Vagina (tissue), 2 donors: ENCODE results near the gene HHATL. TPM values are rescaled to one million over a fixed set of nuclear protein-coding genes. Genes with fewer than 3 reads are reported as not detected.

Experiments used
- DNase-seq, 2 donors: peaks; one replicate each; pipeline ENCODE4 v3.0.0-alpha.2; 2017; ENCODE audit errors: extremely low spot score in 2 of 2
- H3K27ac ChIP-seq: fragments of 200-600 bp; sonication (generic); one replicate; pipeline ENCODE4 v1.5.1; 2019
- H3K27me3 ChIP-seq: fragments of 200-600 bp; sonication (generic); one replicate; pipeline ENCODE4 v1.5.1; 2019
- H3K36me3 ChIP-seq, 2 donors: fragments of 200-600 bp; sonication (generic); one replicate each; pipeline ENCODE4 v1.5.1; 2017 to 2019
- H3K4me1 ChIP-seq: fragments of 200-600 bp; sonication (generic); one replicate; pipeline ENCODE4 v1.5.1; 2019
- H3K4me3 ChIP-seq, 2 donors: fragments of 200-600 bp; sonication (generic); 1 replicate in 1 of 2; 2 replicates in 1 of 2; pipeline ENCODE4 v1.5.1; 2016 to 2019
- H3K9me3 ChIP-seq: fragments of 200-600 bp; sonication (generic); one replicate; pipeline ENCODE4 v1.5.1; 2019
- CTCF ChIP-seq, 3 experiments: fragments of 450-650 bp in 2 of 3; fragments of 200-600 bp in 1 of 3; sonication (generic) in 1 of 3; IDR thresholded peaks; one replicate each; pipeline ENCODE4 v1.5.1; 2017 to 2019; ENCODE audit warnings: antibody characterized with exemption in 3 of 3, mild to moderate bottlenecking in 2 of 3, moderate library complexity in 2 of 3
- POLR2A ChIP-seq, 2 donors: fragments of 450-650 bp; IDR thresholded peaks; one replicate each; pipeline ENCODE4 v1.6.1; 2017; ENCODE audit warnings: antibody characterized with exemption in 2 of 2, mild to moderate bottlenecking in 2 of 2, moderate library complexity in 2 of 2
- POLR2AphosphoS5 ChIP-seq, 2 donors: sonication (generic); formaldehyde crosslinking; IDR thresholded peaks; one replicate each; pipeline ENCODE4 v1.9.0; 2017; ENCODE audit warnings: antibody characterized with exemption in 2 of 2, mild to moderate bottlenecking in 2 of 2, low read depth in 1 of 2; ENCODE audit not compliant: insufficient read depth in 1 of 2
- intact Hi-C: fragments of 100-400 bp; cut with DNase I; formaldehyde crosslinking; loops from one replicate; pipeline ENCODE4 v1.15.1; 2023
- total RNA-seq: library from RNA; depleted of rRNA; stranded (reverse); fragments of >200 nt; gene quantifications from one replicate; pipeline ENCODE4 v1.2.3, GENCODE V29; 2016

The HHATL gene
- total RNA-seq, 1 donor from 2014 or later, result not detected

DNA sequence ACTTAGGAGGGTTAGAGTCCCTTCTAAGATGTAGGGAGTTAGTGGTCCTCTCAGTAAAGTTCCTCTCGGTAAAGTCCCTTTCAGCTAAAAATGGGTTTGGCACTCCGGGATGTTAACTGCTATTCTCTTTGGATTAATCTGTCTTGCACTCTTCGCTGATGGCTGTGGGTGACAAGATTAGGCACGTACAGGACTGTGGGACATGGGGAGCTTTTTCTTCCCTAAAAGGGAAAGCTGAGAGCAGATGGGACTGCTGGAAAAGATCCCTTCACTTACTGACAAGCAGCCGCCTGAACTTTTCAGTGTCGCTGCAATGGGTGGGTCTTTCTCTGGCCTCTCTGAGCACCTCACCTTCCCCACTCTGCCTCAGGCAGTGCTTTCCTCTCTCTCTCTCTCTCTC is 16.4 kb upstream of the HHATL start:
- H3K27me3 ChIP-seq, result no peaks in the 10 kb centered on the region
- H3K4me1 ChIP-seq, result no peaks in the 10 kb centered on the region
- intact Hi-C loops, result no loop called here
- TF ChIP-seq POLR2AphosphoS5 (IDR thresholded peaks at IDR 0.05; ENCODE audit: insufficient read depth in 1 of 2, low read depth in 1 of 2) (no peak), CTCF (IDR thresholded peaks at IDR 0.05) (no peak), POLR2A (IDR thresholded peaks at IDR 0.05) (no peak)
- H3K4me3 ChIP-seq, result no peak overlapping the region
- no peaks in the 10 kb centered on the region for H3K9me3 ChIP-seq
- peak in 1 of 2 donors; percentile 28 for DNase-seq
- H3K27ac ChIP-seq, result no peak overlapping the region
- H3K36me3 ChIP-seq, result no peaks in the 10 kb centered on the region

DNA sequence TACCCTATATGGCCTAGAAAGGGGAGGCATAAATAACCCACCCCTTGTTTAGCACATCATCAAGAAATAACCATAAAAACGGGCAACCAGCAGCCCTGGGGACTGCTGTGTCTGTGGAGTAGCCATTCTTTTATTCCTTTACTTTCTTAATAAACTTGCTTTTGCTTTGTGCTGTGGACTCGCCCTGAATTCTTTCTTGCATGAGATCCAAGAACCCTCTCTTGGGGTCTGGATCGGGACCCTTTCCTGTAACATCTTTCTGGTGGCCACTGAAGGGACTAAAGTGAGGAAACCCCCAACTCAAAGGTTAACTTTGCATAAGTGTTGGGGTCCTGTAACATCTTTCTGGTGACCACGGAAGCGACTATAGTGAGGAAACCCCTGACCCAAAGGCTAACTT is 15.7 kb upstream of the HHATL start:
- Histone ChIP-seq H3K27ac (no peak overlapping the region), H3K4me1 (no peaks in the 10 kb centered on the region), H3K27me3 (no peaks in the 10 kb centered on the region), H3K36me3 (no peaks in the 10 kb centered on the region), H3K9me3 (no peaks in the 10 kb centered on the region), H3K4me3 (no peak overlapping the region)
- TF ChIP-seq POLR2AphosphoS5 (IDR thresholded peaks at IDR 0.05; ENCODE audit: insufficient read depth in 1 of 2, low read depth in 1 of 2) (no peak), POLR2A (IDR thresholded peaks at IDR 0.05) (no peak), CTCF (IDR thresholded peaks at IDR 0.05) (no peak)
- peak in 1 of 2 donors; percentile 55 for DNase-seq
- intact Hi-C loops, result no loop called here

- no peaks in the 10 kb centered on the region for H3K36me3 ChIP-seq
- H3K27ac ChIP-seq, result no peak overlapping the region
- no peak overlapping the region for H3K4me3 ChIP-seq
- H3K9me3 ChIP-seq, result no peaks in the 10 kb centered on the region
- no peaks in the 10 kb centered on the region for H3K4me1 ChIP-seq
- TF ChIP-seq CTCF (IDR thresholded peaks at IDR 0.05), result no peak
- no peak for TF ChIP-seq POLR2A (IDR thresholded peaks at IDR 0.05)
- intact Hi-C loops, result no loop called here
- H3K27me3 ChIP-seq, result no peaks in the 10 kb centered on the region
- no peak for DNase-seq
Measured at GRCh38 chr3:42717306-42717705, 14.7 kb upstream of the HHATL start.

DNA sequence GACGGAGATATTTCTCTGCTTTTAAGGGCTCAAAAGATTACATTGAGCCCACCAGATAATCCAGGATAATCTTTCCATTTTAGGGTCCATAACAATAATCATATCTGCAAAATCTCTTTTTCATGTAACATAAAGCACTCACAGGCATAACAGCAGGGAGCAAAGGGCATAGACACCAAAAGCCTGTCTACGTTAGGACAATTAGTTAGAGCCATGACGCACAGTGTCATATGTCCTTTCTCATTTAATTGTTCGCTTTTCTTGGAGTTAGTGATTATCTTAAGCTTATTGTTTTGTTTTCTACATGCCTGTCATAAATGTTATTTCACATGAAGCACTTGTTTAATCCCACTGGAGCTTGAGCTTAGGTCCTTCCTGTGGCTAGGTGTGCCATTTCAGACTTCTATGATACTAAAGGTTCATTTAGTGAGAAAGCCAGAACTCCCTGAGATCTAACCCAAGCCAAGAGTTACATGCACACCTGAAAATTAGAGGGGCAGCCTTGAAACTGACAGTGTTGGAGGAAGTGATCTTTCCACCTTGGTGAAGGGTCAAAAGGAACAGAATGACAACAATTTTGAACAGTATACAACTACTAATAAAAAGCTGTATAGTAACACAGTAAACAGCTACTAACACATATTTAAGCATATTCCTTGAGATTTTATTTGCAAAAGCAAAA is 11.7 kb upstream of the HHATL start:
- Histone ChIP-seq H3K4me3 (no peak overlapping the region), H3K9me3 (no peaks in the 10 kb centered on the region), H3K27me3 (no peaks in the 10 kb centered on the region), H3K36me3 (no peaks in the 10 kb centered on the region), H3K4me1 (no peaks in the 10 kb centered on the region), H3K27ac (no peak overlapping the region)
- TF ChIP-seq CTCF (IDR thresholded peaks at IDR 0.05), result no peak
- TF ChIP-seq POLR2AphosphoS5 (IDR thresholded peaks at IDR 0.05; ENCODE audit: insufficient read depth in 1 of 2, low read depth in 1 of 2), result no peak
- intact Hi-C loops, result no loop called here
- DNase-seq, result no peak

- no peak overlapping the region for H3K4me3 ChIP-seq
- H3K4me1 ChIP-seq, result no peaks in the 10 kb centered on the region
- no peaks in the 10 kb centered on the region for H3K9me3 ChIP-seq
- no peaks in the 10 kb centered on the region for H3K27me3 ChIP-seq
- no peaks in the 10 kb centered on the region for H3K36me3 ChIP-seq
- intact Hi-C loops, result no loop called here
- no peak overlapping the region for H3K27ac ChIP-seq
- DNase-seq, result peak in 1 of 2 donors; percentile 77
- TF ChIP-seq CTCF (IDR thresholded peaks at IDR 0.05) (no peak), POLR2AphosphoS5 (IDR thresholded peaks at IDR 0.05; ENCODE audit: insufficient read depth in 1 of 2, low read depth in 1 of 2) (no peak), POLR2A (IDR thresholded peaks at IDR 0.05) (no peak)
Measured at GRCh38 chr3:42713747-42714146, 11.1 kb upstream of the HHATL start.
